K562 (cell line): ENCODE measurements around the gene AXIN2. TPM values are rescaled to one million over a fixed set of nuclear protein-coding genes. Genes with fewer than 3 reads are reported as not detected.

Experiments used
- ATAC-seq: fragments of 200-7000 bp; cut with Tn5 transposase; 3 replicates; pipeline ENCODE4 v1.9.1; 2020; ENCODE audit warnings: moderate library complexity
- BruUV-seq: library from RNA; stranded (reverse); fragments of 400-500 nt; replicated peaks from 2 replicates; lab custom pipeline; 2021; lab: Mats Ljungman, UMichigan
- CTCF ChIA-PET: fragments of 300-600 bp; formaldehyde crosslinking; extraction: SDS; loops from one replicate; lab custom pipeline; 2021; ENCODE audit warnings: low intra/inter-chr PET ratio; lab: Yijun Ruan, JAX
- POLR2A ChIA-PET: fragments of 300-600, 350-650 bp; sonication (Branson Sonifier 250); formaldehyde crosslinking; extraction: SDS; loops from one replicate; lab custom pipeline; 2021; ENCODE audit warnings: antibody characterized with exemption, inconsistent platforms; lab: Yijun Ruan, JAX
- DNase-seq, 4 experiments: peaks; one replicate each; pipeline versions ENCODE4 v3.0.0 to v3.0.0-alpha.2; 2011 to 2018; ENCODE audit warnings: low spot score in 3 of 4, mixed read lengths in 3 of 4; ENCODE audit errors: extremely low read depth in 1 of 4
- FAIRE-seq: peaks from 2 replicates; lab custom pipeline; 2011; peaks lifted over from hg19 to GRCh38; lab: Jason Lieb, UNC
- H2AFZ ChIP-seq: 2 replicates; pipeline ENCODE4 v1.6.0; 2011; ENCODE audit warnings: low read depth, low read length, control low read depth, inconsistent platforms
- H3K27ac ChIP-seq: fragments of 200-600 bp; 3 replicates; pipeline ENCODE4 v1.8.0; 2011; ENCODE audit warnings: low read depth, mild to moderate bottlenecking, control low read depth, inconsistent platforms, low read length, moderate library complexity, mixed read lengths; ENCODE audit errors: extremely low read depth
- H3K27me3 ChIP-seq, 2 experiments: fragments of 300-600 bp in 1 of 2; 2 replicates in 1 of 2; 3 replicates in 1 of 2; pipeline versions ENCODE4 v1.6.0 to v1.8.0; 2011; ENCODE audit warnings: inconsistent platforms in 2 of 2, low read length in 2 of 2, mild to moderate bottlenecking in 1 of 2, mixed read lengths in 1 of 2, moderate library complexity in 1 of 2; ENCODE audit not compliant: control insufficient read depth in 2 of 2, insufficient read depth in 2 of 2
- H3K36me3 ChIP-seq: fragments of 300-600 bp; 3 replicates; pipeline ENCODE4 v1.8.0; 2011; ENCODE audit warnings: mild to moderate bottlenecking, low read length, inconsistent platforms; ENCODE audit not compliant: control insufficient read depth, insufficient read depth
- H3K4me1 ChIP-seq, 2 experiments: fragments of 200-600 bp in 1 of 2; replicated peaks in 1 of 2; 2 replicates in 1 of 2; 3 replicates in 1 of 2; pipeline versions ENCODE4 v1.5.1 to v1.8.0; 2011; ENCODE audit warnings: inconsistent platforms in 2 of 2, low read length in 2 of 2, mild to moderate bottlenecking in 1 of 2, mixed read lengths in 1 of 2, moderate library complexity in 1 of 2; ENCODE audit not compliant: control insufficient read depth in 2 of 2, insufficient read depth in 2 of 2
- H3K4me2 ChIP-seq: 2 replicates; pipeline ENCODE4 v1.6.1; 2011; ENCODE audit warnings: low read length, control low read depth, inconsistent platforms, mixed read lengths; ENCODE audit not compliant: insufficient read depth
- H3K4me3 ChIP-seq: fragments of 200-600 bp; sonication (generic), shearing (Covaris generic); 2 replicates; pipeline ENCODE4 v1.5.1; 2016; ENCODE audit warnings: control low read depth, inconsistent platforms
- H3K79me2 ChIP-seq: fragments of 200-600 bp; 3 replicates; pipeline ENCODE4 v1.8.0; 2011; ENCODE audit warnings: low read length, inconsistent platforms; ENCODE audit not compliant: control insufficient read depth, insufficient read depth
- H3K9ac ChIP-seq, 2 experiments: 2 replicates each; pipeline versions ENCODE4 v1.6.0 to v1.6.1; 2011; ENCODE audit warnings: low read depth in 2 of 2, low read length in 2 of 2, control low read depth in 1 of 2, inconsistent platforms in 1 of 2, mild to moderate bottlenecking in 1 of 2, mixed read lengths in 1 of 2; ENCODE audit not compliant: insufficient read depth in 1 of 2
- H3K9me1 ChIP-seq: one replicate; pipeline ENCODE4 v1.6.0; 2011; ENCODE audit warnings: inconsistent platforms, mild to moderate bottlenecking, low read length, moderate library complexity; ENCODE audit not compliant: control insufficient read depth, insufficient read depth
- H3K9me3 ChIP-seq: replicated peaks from 2 replicates; pipeline ENCODE4 v1.5.1; 2011; ENCODE audit warnings: low read depth, low read length, inconsistent platforms; ENCODE audit not compliant: control insufficient read depth, insufficient read depth
- H4K20me1 ChIP-seq: replicated peaks from 2 replicates; pipeline ENCODE4 v1.6.1; 2011; ENCODE audit warnings: low read length, inconsistent platforms, mixed read lengths; ENCODE audit not compliant: control insufficient read depth, insufficient read depth
- NCOA1 ChIP-seq: fragments of 450-650 bp; IDR thresholded peaks from 2 replicates; pipeline ENCODE4 v1.6.1; 2016; ENCODE audit warnings: low read depth
- PYGO2 ChIP-seq: fragments of 450-650 bp; IDR thresholded peaks from 2 replicates; pipeline ENCODE4 v1.6.1; 2016; ENCODE audit warnings: mild to moderate bottlenecking, missing genetic modification characterization, moderate library complexity, missing compliant biosample characterization
- SAFB ChIP-seq: fragments of 200-400 bp; formaldehyde crosslinking; IDR thresholded peaks from 2 replicates; pipeline ENCODE4 v1.6.1; 2017; ENCODE audit warnings: low read depth, low read length, borderline replicate concordance
- ZFP36 ChIP-seq: fragments of 150-350 bp; IDR thresholded peaks from 2 replicates; pipeline ENCODE4 v1.6.1; 2018; ENCODE audit warnings: low read length, low read depth; ENCODE audit not compliant: partially characterized antibody
- ZNF668 ChIP-seq: fragments of 250-450 bp; sonication (Bioruptor Pico); IDR thresholded peaks from 2 replicates; pipeline ENCODE4 v1.8.0; 2022; ENCODE audit warnings: mild to moderate bottlenecking, inconsistent platforms
- WGBS: fragments of 100-300 bp; shearing (Covaris generic); methylation state at CpG from one replicate; pipeline ENCODE4 v1.1.6; 2016; ENCODE audit warnings: low coverage, mixed read lengths; ENCODE audit not compliant: insufficient coverage; ENCODE audit errors: missing lambda C conversion rate; 5-methylcytosine and 5-hydroxymethylcytosine counted together
- in situ Hi-C: fragments of 300-500 bp; cut with MboI; formaldehyde crosslinking; loops from 4 replicates; pipeline ENCODE4 v1.15.0; 2018; ENCODE audit warnings: inconsistent platforms, mixed read lengths
- intact Hi-C: fragments of 100-400 bp; cut with micrococcal nuclease; formaldehyde crosslinking; loops from 2 replicates; pipeline ENCODE4 v1.14.2; 2022
- polyA plus RNA-seq, 8 experiments: library from polyadenylated mRNA; depleted of rRNA in 4 of 8; stranded (reverse) in 5 of 8; unstranded in 3 of 8; fragments of >200 nt; fragmentation: Nextera tagmentation in 2 of 8; fragmentation: Illumina TruSeq in 1 of 8; extraction: Ambion mirVana in 2 of 8; extraction: Trizol in 1 of 8; gene quantifications; 2 replicates each; pipeline versions ENCODE4 v1.2.1 to v1.2.3, GENCODE V29; 2011 to 2014; ENCODE audit warnings: inconsistent platforms in 1 of 8, missing spikeins in 1 of 8
- total RNA-seq, 7 experiments: library from RNA; depleted of rRNA in 6 of 7; stranded (reverse); fragments of >200 nt in 6 of 7; fragmentation: Illumina TruSeq in 2 of 7; extraction: Trizol in 2 of 7; gene quantifications; 2 replicates each; pipeline versions ENCODE4 v1.2.1 to v1.2.3, GENCODE V29; 2011 to 2021; ENCODE audit warnings: low replicate concordance in 1 of 7
- TF ChIP-seq, protein P1 (sequence below), 2 experiments: fragments of 450-650 bp in 1 of 2; IDR thresholded peaks; 2 replicates each; pipeline ENCODE4 v1.6.1; 2011 to 2017; ENCODE audit warnings: low read depth in 2 of 2, antibody characterized with exemption in 1 of 2, borderline replicate concordance in 1 of 2, low read length in 1 of 2, mild to moderate bottlenecking in 1 of 2, mixed read lengths in 1 of 2; ENCODE audit not compliant: control insufficient read depth in 1 of 2
- TF ChIP-seq, protein P2 (sequence below): sonication (generic); formaldehyde crosslinking; IDR thresholded peaks from 2 replicates; pipeline ENCODE4 v1.8.0; 2022; ENCODE audit warnings: mild to moderate bottlenecking, missing genetic modification reagents

AXIN2 gene
- total and polyA plus RNA-seq, 9 of the 15 experiments (the other 6 are each of a cell fraction or from before 2014, with no cell fraction given) = 0.21 to 3.3 (median 1.2) TPM

DNA sequence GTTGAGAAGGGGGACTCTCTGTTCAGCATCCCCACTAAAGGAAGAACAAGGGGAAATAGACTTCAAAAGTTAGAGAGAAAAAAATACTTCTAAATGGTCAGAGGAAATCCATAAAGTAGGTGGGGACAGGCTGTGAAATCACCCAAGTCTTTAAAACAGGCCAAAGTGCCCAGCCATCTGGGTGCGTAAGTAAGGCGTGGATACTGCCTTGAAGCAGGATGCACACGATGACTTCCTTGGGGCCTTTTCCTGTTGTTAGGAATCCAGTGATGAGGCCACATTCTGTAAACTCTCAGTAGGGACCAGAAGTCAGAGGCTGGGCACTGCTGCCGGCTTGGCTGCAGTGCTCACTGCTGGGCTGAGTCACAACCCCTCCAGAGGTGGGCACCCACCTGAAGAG lies 9.2 kb downstream of the AXIN2 start:
- H3K9ac ChIP-seq = no peak overlapping the region
- H3K79me2 ChIP-seq = no peaks in the 10 kb centered on the region
- no peak overlapping the region for H3K4me2 ChIP-seq
- FAIRE-seq = no peak
- H3K9me3 ChIP-seq = no peaks in the 10 kb centered on the region
- ChIA-PET POLR2A (no interaction called here), CTCF (no interaction called here)
- no peaks in the 10 kb centered on the region for H4K20me1 ChIP-seq
- no peaks in the 10 kb centered on the region for H3K27me3 ChIP-seq
- 35% methylated on average over 4 of the region's 4 CpGs for WGBS
- no peak for DNase-seq
- in situ Hi-C loops (no loop called here), intact Hi-C loops (no loop called here)
- BruUV-seq = no TSS peak
- TF ChIP-seq PYGO2 (tag) (no peak), ZFP36 (no peak), SAFB (no peak), ZNF668 (no peak), NCOA1 (no peak)
- TF ChIP-seq, protein P1, sequence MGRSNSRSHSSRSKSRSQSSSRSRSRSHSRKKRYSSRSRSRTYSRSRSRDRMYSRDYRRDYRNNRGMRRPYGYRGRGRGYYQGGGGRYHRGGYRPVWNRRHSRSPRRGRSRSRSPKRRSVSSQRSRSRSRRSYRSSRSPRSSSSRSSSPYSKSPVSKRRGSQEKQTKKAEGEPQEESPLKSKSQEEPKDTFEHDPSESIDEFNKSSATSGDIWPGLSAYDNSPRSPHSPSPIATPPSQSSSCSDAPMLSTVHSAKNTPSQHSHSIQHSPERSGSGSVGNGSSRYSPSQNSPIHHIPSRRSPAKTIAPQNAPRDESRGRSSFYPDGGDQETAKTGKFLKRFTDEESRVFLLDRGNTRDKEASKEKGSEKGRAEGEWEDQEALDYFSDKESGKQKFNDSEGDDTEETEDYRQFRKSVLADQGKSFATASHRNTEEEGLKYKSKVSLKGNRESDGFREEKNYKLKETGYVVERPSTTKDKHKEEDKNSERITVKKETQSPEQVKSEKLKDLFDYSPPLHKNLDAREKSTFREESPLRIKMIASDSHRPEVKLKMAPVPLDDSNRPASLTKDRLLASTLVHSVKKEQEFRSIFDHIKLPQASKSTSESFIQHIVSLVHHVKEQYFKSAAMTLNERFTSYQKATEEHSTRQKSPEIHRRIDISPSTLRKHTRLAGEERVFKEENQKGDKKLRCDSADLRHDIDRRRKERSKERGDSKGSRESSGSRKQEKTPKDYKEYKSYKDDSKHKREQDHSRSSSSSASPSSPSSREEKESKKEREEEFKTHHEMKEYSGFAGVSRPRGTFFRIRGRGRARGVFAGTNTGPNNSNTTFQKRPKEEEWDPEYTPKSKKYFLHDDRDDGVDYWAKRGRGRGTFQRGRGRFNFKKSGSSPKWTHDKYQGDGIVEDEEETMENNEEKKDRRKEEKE (IDR thresholded peaks at IDR 0.05; ENCODE audit: borderline replicate concordance in 1 of 2, control insufficient read depth in 1 of 2, low read depth in 2 of 2, low read length in 1 of 2) = no peak
- TF ChIP-seq, protein P2, sequence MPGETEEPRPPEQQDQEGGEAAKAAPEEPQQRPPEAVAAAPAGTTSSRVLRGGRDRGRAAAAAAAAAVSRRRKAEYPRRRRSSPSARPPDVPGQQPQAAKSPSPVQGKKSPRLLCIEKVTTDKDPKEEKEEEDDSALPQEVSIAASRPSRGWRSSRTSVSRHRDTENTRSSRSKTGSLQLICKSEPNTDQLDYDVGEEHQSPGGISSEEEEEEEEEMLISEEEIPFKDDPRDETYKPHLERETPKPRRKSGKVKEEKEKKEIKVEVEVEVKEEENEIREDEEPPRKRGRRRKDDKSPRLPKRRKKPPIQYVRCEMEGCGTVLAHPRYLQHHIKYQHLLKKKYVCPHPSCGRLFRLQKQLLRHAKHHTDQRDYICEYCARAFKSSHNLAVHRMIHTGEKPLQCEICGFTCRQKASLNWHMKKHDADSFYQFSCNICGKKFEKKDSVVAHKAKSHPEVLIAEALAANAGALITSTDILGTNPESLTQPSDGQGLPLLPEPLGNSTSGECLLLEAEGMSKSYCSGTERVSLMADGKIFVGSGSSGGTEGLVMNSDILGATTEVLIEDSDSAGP (CRISPR knock-in tag) = no peak
- H3K4me1 ChIP-seq = no peaks in the 10 kb centered on the region; a peak in 2 of 5 replicates
- no peak overlapping the region for H2AFZ ChIP-seq
- H3K9me1 ChIP-seq = peaks cover 5% of the 10 kb centered on the region
- no peaks in the 10 kb centered on the region for H3K36me3 ChIP-seq
- no peak overlapping the region for H3K27ac ChIP-seq
- H3K4me3 ChIP-seq = no peak overlapping the region
- ATAC-seq = no peak
